IMR-90 (cell line): ENCODE results near the gene AVPR2. TPM values are rescaled to one million over a fixed set of nuclear protein-coding genes. Genes with fewer than 3 reads are reported as not detected.

Source experiments
- ATAC-seq: fragments of 200-7000 bp; cut with Tn5 transposase; 2 replicates; pipeline ENCODE4 v1.9.1; 2020; ENCODE audit warnings: low read depth, mild to moderate bottlenecking, moderate library complexity
- BruUV-seq: library from RNA; stranded (reverse); fragments of 400-500 nt; replicated peaks from 2 replicates; lab custom pipeline; 2021; lab: Mats Ljungman, UMichigan
- CTCF ChIA-PET: fragments of 300-600 bp; formaldehyde crosslinking; extraction: SDS; loops from one replicate; lab custom pipeline; 2021; ENCODE audit warnings: antibody characterized with exemption; lab: Yijun Ruan, JAX
- POLR2A ChIA-PET: fragments of 300-600 bp; sonication (Branson Sonifier 250); formaldehyde crosslinking; loops from one replicate; lab custom pipeline; 2022; ENCODE audit warnings: antibody characterized with exemption; ENCODE audit not compliant: unreplicated experiment; lab: Charles Lee
- DNase-seq: peaks from one replicate; pipeline ENCODE4 v3.0.0; 2013
- H2AFZ ChIP-seq: replicated peaks from 2 replicates; pipeline ENCODE3; 2013; ENCODE audit warnings: low read length, mild to moderate bottlenecking; ENCODE audit not compliant: poor library complexity
- H2AK5ac ChIP-seq: 2 replicates; pipeline ENCODE4 v1.6.1; 2013; ENCODE audit warnings: low read depth, low read length, inconsistent platforms
- H2AK9ac ChIP-seq: replicated peaks from 2 replicates; pipeline ENCODE3; 2013; ENCODE audit warnings: mild to moderate bottlenecking, low read depth, low read length, moderate library complexity; ENCODE audit not compliant: poor library complexity
- H2BK120ac ChIP-seq: 2 replicates; pipeline ENCODE4 v1.6.1; 2013; ENCODE audit warnings: low read depth, low read length, inconsistent platforms
- H2BK15ac ChIP-seq: 3 replicates; pipeline ENCODE4 v1.6.1; 2013; ENCODE audit warnings: low read depth, low read length, inconsistent platforms
- H2BK20ac ChIP-seq: 2 replicates; pipeline ENCODE4 v1.6.1; 2013; ENCODE audit warnings: low read depth, mild to moderate bottlenecking, inconsistent platforms, low read length, moderate library complexity
- H2BK5ac ChIP-seq: 2 replicates; pipeline ENCODE4 v1.6.1; 2013; ENCODE audit warnings: mild to moderate bottlenecking, low read depth, low read length, inconsistent platforms; ENCODE audit not compliant: poor library complexity, severe bottlenecking
- H3K14ac ChIP-seq: replicated peaks from 2 replicates; pipeline ENCODE4 v1.6.1; 2013; ENCODE audit warnings: low read depth, low read length, inconsistent platforms
- H3K18ac ChIP-seq: 2 replicates; pipeline ENCODE4 v1.6.1; 2013; ENCODE audit warnings: low read depth, low read length, control low read depth
- H3K23ac ChIP-seq: 2 replicates; pipeline ENCODE4 v1.6.1; 2013; ENCODE audit warnings: low read depth, low read length, inconsistent platforms
- H3K27ac ChIP-seq: 2 replicates; pipeline ENCODE4 v1.5.1; 2013; ENCODE audit warnings: mild to moderate bottlenecking, control low read depth, low read length; ENCODE audit not compliant: insufficient read depth
- H3K27me3 ChIP-seq: 2 replicates; pipeline ENCODE4 v1.6.1; 2013; ENCODE audit warnings: low read length; ENCODE audit not compliant: control insufficient read depth, insufficient read depth
- H3K36me3 ChIP-seq: 2 replicates; pipeline ENCODE4 v1.6.1; 2013; ENCODE audit warnings: low read length, mixed read lengths; ENCODE audit not compliant: control insufficient read depth, insufficient read depth
- H3K4ac ChIP-seq: 2 replicates; pipeline ENCODE4 v1.6.1; 2013; ENCODE audit warnings: low read depth, low read length, inconsistent platforms
- H3K4me1 ChIP-seq: 2 replicates; pipeline ENCODE4 v1.6.1; 2013; ENCODE audit warnings: low read length, mixed read lengths; ENCODE audit not compliant: control insufficient read depth, insufficient read depth
- H3K4me2 ChIP-seq: 2 replicates; pipeline ENCODE4 v1.6.1; 2013; ENCODE audit warnings: low read depth, mild to moderate bottlenecking, control low read depth, low read length, moderate library complexity
- H3K4me3 ChIP-seq: 2 replicates; pipeline ENCODE4 v1.5.1; 2013; ENCODE audit warnings: low read depth, mild to moderate bottlenecking, control low read depth, low read length, moderate library complexity; ENCODE audit not compliant: insufficient read depth
- H3K56ac ChIP-seq: 2 replicates; pipeline ENCODE4 v1.6.1; 2013; ENCODE audit warnings: low read length, inconsistent platforms; ENCODE audit not compliant: insufficient read depth; ENCODE audit errors: extremely low read depth
- H3K79me1 ChIP-seq, 2 experiments: 2 replicates each; pipeline ENCODE4 v1.6.1; 2013; ENCODE audit warnings: low read length in 2 of 2, inconsistent platforms in 1 of 2, low read depth in 1 of 2
- H3K9ac ChIP-seq: 2 replicates; pipeline ENCODE4 v1.6.1; 2013; ENCODE audit warnings: low read depth, low read length, control low read depth
- H3K9me1 ChIP-seq: 2 replicates; pipeline ENCODE4 v1.6.1; 2013; ENCODE audit warnings: low read length, inconsistent platforms; ENCODE audit not compliant: insufficient read depth
- H3K9me3 ChIP-seq: 2 replicates; pipeline ENCODE4 v1.6.1; 2013; ENCODE audit warnings: low read length; ENCODE audit not compliant: control insufficient read depth, insufficient read depth
- H4K20me1 ChIP-seq: 2 replicates; pipeline ENCODE4 v1.6.1; 2013; ENCODE audit warnings: low read length, inconsistent platforms; ENCODE audit not compliant: insufficient read depth
- H4K5ac ChIP-seq: 2 replicates; pipeline ENCODE4 v1.6.1; 2013; ENCODE audit warnings: mild to moderate bottlenecking, low read depth, low read length, control low read depth
- H4K8ac ChIP-seq, 2 experiments: 2 replicates each; pipeline ENCODE4 v1.6.1; 2013; ENCODE audit warnings: low read depth in 2 of 2, low read length in 2 of 2, control low read depth in 1 of 2, inconsistent platforms in 1 of 2
- H4K91ac ChIP-seq: 2 replicates; pipeline ENCODE4 v1.6.1; 2013; ENCODE audit warnings: low read depth, low read length, inconsistent platforms; ENCODE audit not compliant: insufficient read depth
- CHD1 ChIP-seq: IDR thresholded peaks from 2 replicates; pipeline ENCODE4 v1.6.1; 2012; ENCODE audit warnings: low read depth, low read length, improper control_type of control experiment
- CTCF ChIP-seq: conservative IDR thresholded peaks from 2 replicates; pipeline ENCODE4 v1.5.1; 2012; ENCODE audit warnings: mild to moderate bottlenecking, low read depth, low read length, improper control_type of control experiment
- ELK1 ChIP-seq: fragments of 150-350 bp; IDR thresholded peaks from 2 replicates; pipeline ENCODE4 v1.6.1; 2016; ENCODE audit warnings: low read depth, mild to moderate bottlenecking, low read length, moderate library complexity, borderline replicate concordance
- MAFK ChIP-seq: IDR thresholded peaks from 2 replicates; pipeline ENCODE4 v1.6.1; 2012; ENCODE audit warnings: low read depth, low read length, improper control_type of control experiment
- MAZ ChIP-seq: IDR thresholded peaks from 2 replicates; pipeline ENCODE4 v1.6.1; 2012; ENCODE audit warnings: low read depth, mild to moderate bottlenecking, low read length, improper control_type of control experiment, moderate library complexity, borderline replicate concordance
- MXI1 ChIP-seq: IDR thresholded peaks from 2 replicates; pipeline ENCODE4 v1.6.1; 2012; ENCODE audit warnings: low read depth, mild to moderate bottlenecking, low read length, moderate library complexity, borderline replicate concordance
- RCOR1 ChIP-seq: IDR thresholded peaks from 2 replicates; pipeline ENCODE4 v1.6.1; 2012; ENCODE audit warnings: mild to moderate bottlenecking, low read length, improper control_type of control experiment; ENCODE audit not compliant: insufficient replicate concordance
- RFX5 ChIP-seq: IDR thresholded peaks from 2 replicates; pipeline ENCODE4 v1.8.0; 2012; ENCODE audit warnings: low read depth, mild to moderate bottlenecking, low read length, moderate library complexity
- SMC3 ChIP-seq: fragments of 150-350 bp; IDR thresholded peaks from 2 replicates; pipeline ENCODE4 v1.6.1; 2016; ENCODE audit warnings: low read depth, mild to moderate bottlenecking, antibody characterized with exemption, low read length, moderate library complexity
- USF2 ChIP-seq: fragments of 150-350 bp; IDR thresholded peaks from 2 replicates; pipeline ENCODE4 v1.6.1; 2017; ENCODE audit warnings: mild to moderate bottlenecking, antibody characterized with exemption, low read length, low read depth
- WGBS, 2 experiments: methylation state at CpG; one replicate each; pipeline versions ENCODE4 v1.1.5 to v1.1.7; 2013; ENCODE audit warnings: missing lambda C conversion rate in 2 of 2; ENCODE audit not compliant: insufficient read length in 1 of 2; ENCODE audit errors: extremely low coverage in 2 of 2; 5-methylcytosine and 5-hydroxymethylcytosine counted together
- dilution Hi-C: fragments of 300-500 bp; cut with HindIII; formaldehyde crosslinking; loops from one replicate; pipeline ENCODE4 v1.14.3; 2018; ENCODE audit warnings: low sequenced_read_pairs; ENCODE audit not compliant: unreplicated experiment
- in situ Hi-C: fragments of 300-500 bp; cut with MboI; formaldehyde crosslinking; loops from 3 replicates; pipeline ENCODE4 v1.14.3; 2019; ENCODE audit warnings: low sequenced_read_pairs, inconsistent platforms, mixed read lengths
- intact Hi-C: fragments of 100-400 bp; cut with micrococcal nuclease; formaldehyde crosslinking; loops from 2 replicates; pipeline ENCODE4 v1.10.0; 2022
- polyA plus RNA-seq, 3 experiments: library from polyadenylated mRNA; depleted of rRNA; stranded (reverse); fragments of >200 nt; gene quantifications; 2 replicates each; pipeline ENCODE4 v1.2.3, GENCODE V29; 2012; ENCODE audit warnings: low replicate concordance in 1 of 3
- total RNA-seq: library from RNA; depleted of rRNA; stranded (reverse); fragments of >200 nt; gene quantifications from 2 replicates; pipeline ENCODE4 v1.2.3, GENCODE V29; 2012

Gene AVPR2
- total and polyA plus RNA-seq, 2 of the 4 experiments (the other 2 are of a cell fraction), result not detected

DNA sequence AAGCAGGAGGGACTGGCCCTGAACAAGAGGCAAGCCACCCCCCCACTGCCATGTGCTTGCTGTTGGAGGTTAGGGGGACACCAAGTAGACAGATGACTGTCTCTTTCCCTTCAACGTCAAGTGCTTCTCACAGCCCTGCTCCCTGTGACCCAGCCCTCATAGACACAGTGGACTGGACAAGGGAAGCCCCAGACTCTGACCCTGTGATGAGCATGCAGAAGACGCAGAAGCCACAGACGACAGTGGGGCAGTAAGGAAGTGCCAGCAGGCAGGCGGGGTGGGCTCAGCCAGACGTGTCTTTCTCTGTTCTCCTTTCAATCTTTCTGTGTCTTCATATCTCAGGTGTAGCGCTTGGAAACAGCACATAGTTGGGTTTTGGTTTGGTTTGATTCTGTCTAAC is 16.1 kb upstream of the AVPR2 start:
- in situ Hi-C loops, result no loop called here
- H2BK5ac ChIP-seq, result no peak overlapping the region
- no peak for ATAC-seq

More for the DNA sequence above, 16.1 kb upstream of the AVPR2 start:
- Histone ChIP-seq H3K79me1 (no peaks in the 10 kb centered on the region), H4K8ac (no peak overlapping the region), H3K9me1 (no peaks in the 10 kb centered on the region), H2AK5ac (no peak overlapping the region), H2BK120ac (no peak overlapping the region), H2BK15ac (no peak overlapping the region), H2AFZ (no peak overlapping the region), H3K14ac (no peak overlapping the region), H3K9me3 (peaks cover 4% of the 10 kb centered on the region), H3K36me3 (no peaks in the 10 kb centered on the region), H4K20me1 (no peaks in the 10 kb centered on the region), H2BK20ac (no peak overlapping the region), H3K4ac (no peak overlapping the region), H3K18ac (no peak overlapping the region), H4K5ac (no peak overlapping the region), H3K23ac (no peak overlapping the region), H3K4me1 (no peaks in the 10 kb centered on the region), H3K27me3 (peaks cover 64% of the 10 kb centered on the region), H3K27ac (no peak overlapping the region), H4K91ac (no peak overlapping the region), H2AK9ac (no peak overlapping the region), H3K4me3 (no peak overlapping the region), H3K9ac (no peak overlapping the region), H3K4me2 (no peak overlapping the region), H3K56ac (no peak overlapping the region)
- no CpG with 5 or more reads among the region's 6 CpGs for WGBS, 2 experiments
- BruUV-seq, result no TSS peak
- DNase-seq, result no peak
- intact Hi-C loops (no loop called here), dilution Hi-C loops (no loop called here)
- no peak for TF ChIP-seq MAFK
- TF ChIP-seq RCOR1, result no peak
- no peak for TF ChIP-seq ELK1
- TF ChIP-seq RFX5, result no peak
- no peak for TF ChIP-seq MAZ
- no peak for TF ChIP-seq USF2
- no peak for TF ChIP-seq SMC3
- TF ChIP-seq MXI1, result no peak
- TF ChIP-seq CHD1, result no peak
- no peak for TF ChIP-seq CTCF
- ChIA-PET CTCF (no interaction called here), POLR2A (no interaction called here)
